CD14-positive monocyte (primary cell): Measurements from ENCODE around the gene TBC1D32. TPM values are rescaled to one million over a fixed set of nuclear protein-coding genes. Genes with fewer than 3 reads are reported as not detected.

Source experiments
- DNase-seq, 3 donors: peaks; one replicate each; pipeline ENCODE4 v3.0.0-alpha.2; 2011 to 2022
- H2AFZ ChIP-seq: 2 replicates; pipeline ENCODE4 v1.6.0; 2012; ENCODE audit warnings: mild to moderate bottlenecking, low read depth, low read length, inconsistent platforms; ENCODE audit not compliant: insufficient read depth, poor library complexity, severe bottlenecking
- H3K27ac ChIP-seq, 2 donors: 1 replicate in 1 of 2; 2 replicates in 1 of 2; pipeline ENCODE4 v1.5.1; 2012 to 2013; ENCODE audit warnings: low read length in 2 of 2, control low read depth in 1 of 2, inconsistent platforms in 1 of 2, low read depth in 1 of 2, mild to moderate bottlenecking in 1 of 2
- H3K27me3 ChIP-seq, 2 donors: one replicate each; pipeline versions ENCODE4 v1.6.0 to v1.6.1; 2011 to 2013; ENCODE audit warnings: low read length in 2 of 2; ENCODE audit not compliant: control insufficient read depth in 2 of 2, insufficient read depth in 2 of 2
- H3K36me3 ChIP-seq, 2 donors: replicated peaks in 1 of 2; 1 replicate in 1 of 2; 2 replicates in 1 of 2; pipeline versions ENCODE4 v1.5.1 to v1.6.1; 2012 to 2013; ENCODE audit warnings: low read length in 2 of 2, control low read depth in 1 of 2, inconsistent platforms in 1 of 2, mild to moderate bottlenecking in 1 of 2; ENCODE audit not compliant: insufficient read depth in 2 of 2, control insufficient read depth in 1 of 2
- H3K4me1 ChIP-seq, 2 donors: 1 replicate in 1 of 2; 2 replicates in 1 of 2; pipeline versions ENCODE4 v1.5.1 to v1.6.1; 2012 to 2013; ENCODE audit warnings: low read length in 2 of 2, control low read depth in 1 of 2, inconsistent platforms in 1 of 2, mild to moderate bottlenecking in 1 of 2, moderate library complexity in 1 of 2; ENCODE audit not compliant: insufficient read depth in 2 of 2, control insufficient read depth in 1 of 2
- H3K4me2 ChIP-seq: replicated peaks from 2 replicates; pipeline ENCODE3; 2012; ENCODE audit warnings: low read length, moderate library complexity, mild to moderate bottlenecking; ENCODE audit not compliant: poor library complexity, severe bottlenecking; ENCODE audit errors: extremely low read depth
- H3K4me3 ChIP-seq, 3 experiments: fragments of 200-600 bp in 1 of 3; sonication (generic) in 1 of 3; replicated peaks in 1 of 3; 1 replicate in 2 of 3; 2 replicates in 1 of 3; pipeline ENCODE4 v1.5.1; 2011 to 2013; ENCODE audit warnings: low read length in 3 of 3, mild to moderate bottlenecking in 3 of 3, control low read depth in 2 of 3, low read depth in 2 of 3, inconsistent platforms in 1 of 3, moderate library complexity in 1 of 3
- H3K79me2 ChIP-seq: 2 replicates; pipeline ENCODE4 v1.6.0; 2012; ENCODE audit warnings: mild to moderate bottlenecking, control low read depth, inconsistent platforms, low read length, moderate library complexity; ENCODE audit not compliant: insufficient read depth
- H3K9ac ChIP-seq: 2 replicates; pipeline ENCODE4 v1.6.0; 2017; ENCODE audit warnings: low read length, mild to moderate bottlenecking; ENCODE audit not compliant: insufficient read depth, poor library complexity, severe bottlenecking
- H3K9me3 ChIP-seq, 2 donors: replicated peaks in 1 of 2; 1 replicate in 1 of 2; 2 replicates in 1 of 2; pipeline versions ENCODE4 v1.5.1 to v1.6.1; 2012 to 2013; ENCODE audit warnings: low read length in 2 of 2, control low read depth in 1 of 2; ENCODE audit not compliant: control insufficient read depth in 1 of 2, insufficient read depth in 1 of 2
- H4K20me1 ChIP-seq: 2 replicates; pipeline ENCODE4 v1.6.0; 2012; ENCODE audit warnings: mild to moderate bottlenecking, low read length, control low read depth, moderate library complexity; ENCODE audit not compliant: insufficient read depth
- H3K27ac Mint-ChIP-seq, 7 donors: one replicate each; pipeline ENCODE4 v1.8.0; 2020; ENCODE audit warnings: mild to moderate bottlenecking in 7 of 7, mixed read lengths in 7 of 7, moderate library complexity in 6 of 7, inconsistent platforms in 2 of 7
- H3K27me3 Mint-ChIP-seq, 3 donors: one replicate each; pipeline ENCODE4 v1.8.0; 2021 to 2022; ENCODE audit warnings: low read depth in 3 of 3, mild to moderate bottlenecking in 3 of 3, mixed read lengths in 3 of 3, moderate library complexity in 3 of 3, inconsistent platforms in 1 of 3
- H3K36me3 Mint-ChIP-seq, 2 donors: one replicate each; pipeline ENCODE4 v1.8.0; 2020; ENCODE audit warnings: mixed read lengths in 2 of 2, inconsistent platforms in 1 of 2, mild to moderate bottlenecking in 1 of 2
- H3K4me1 Mint-ChIP-seq: one replicate; pipeline ENCODE4 v1.8.0; 2020; ENCODE audit warnings: mild to moderate bottlenecking, mixed read lengths
- H3K4me3 Mint-ChIP-seq, 2 donors: one replicate each; pipeline ENCODE4 v1.8.0; 2020; ENCODE audit warnings: mild to moderate bottlenecking in 2 of 2, mixed read lengths in 2 of 2, moderate library complexity in 1 of 2
- H3K9me3 Mint-ChIP-seq, 7 donors: one replicate each; pipeline ENCODE4 v1.8.0; 2020 to 2022; ENCODE audit warnings: mixed read lengths in 7 of 7, mild to moderate bottlenecking in 6 of 7, moderate library complexity in 6 of 7, inconsistent platforms in 2 of 7
- CTCF ChIP-seq: fragments of 200-600 bp; IDR thresholded peaks from one replicate; pipeline ENCODE4 v1.8.0; 2022; ENCODE audit warnings: antibody characterized with exemption, mild to moderate bottlenecking
- intact Hi-C, 2 donors: fragments of 100-400 bp; cut with micrococcal nuclease; formaldehyde crosslinking; loops; one replicate each; pipeline versions ENCODE4 v1.15.0 to v1.15.1; 2023
- polyA plus RNA-seq, 3 donors: library from polyadenylated mRNA; depleted of rRNA in 1 of 3; unstranded in 2 of 3; stranded (reverse) in 1 of 3; fragments of 300-500 nt in 2 of 3; fragments of >200 nt in 1 of 3; fragmentation: Illumina TruSeq in 2 of 3; gene quantifications; 1 replicate in 2 of 3; 2 replicates in 1 of 3; pipeline ENCODE4 v1.2.3, GENCODE V29; 2012 to 2021

TBC1D32 gene
- polyA plus RNA-seq, 3 donors = 0.23 to 0.64 TPM; not detected in 1

- no peaks in the 10 kb centered on the region for H3K79me2 ChIP-seq
- no peaks in the 10 kb centered on the region for H3K4me1 Mint-ChIP-seq
- peaks cover 0 to 4% (median 1%) of the 10 kb centered on the region in 7 donors for H3K9me3 Mint-ChIP-seq
- H3K4me3 Mint-ChIP-seq = no peak overlapping the region
- H3K27ac ChIP-seq = no peak overlapping the region
- no peak overlapping the region for H3K9ac ChIP-seq
- H3K4me3 ChIP-seq = no peak overlapping the region
- H3K27ac Mint-ChIP-seq = no peak overlapping the region
- no peaks in the 10 kb centered on the region for H3K27me3 Mint-ChIP-seq
- H3K9me3 ChIP-seq = no peaks in the 10 kb centered on the region
- no peaks in the 10 kb centered on the region for H3K36me3 Mint-ChIP-seq
- H3K4me1 ChIP-seq = no peaks in the 10 kb centered on the region
- no peak overlapping the region for H3K4me2 ChIP-seq
- TF ChIP-seq CTCF = no peak
- no peaks in the 10 kb centered on the region for H3K36me3 ChIP-seq
- no peaks in the 10 kb centered on the region for H3K27me3 ChIP-seq
- no peaks in the 10 kb centered on the region for H4K20me1 ChIP-seq
- intact Hi-C loops = no loop called here
- no peak for DNase-seq
- H2AFZ ChIP-seq = no peak overlapping the region
These were observed 198.9 kb downstream of the TBC1D32 start for GRCh38 chr6:121135425-121135824.

- H3K9me3 ChIP-seq = no peaks in the 10 kb centered on the region
- intact Hi-C loops = no loop called here
- no peak overlapping the region for H3K27ac Mint-ChIP-seq
- no peak overlapping the region for H3K4me3 Mint-ChIP-seq
- H4K20me1 ChIP-seq = no peaks in the 10 kb centered on the region
- H3K79me2 ChIP-seq = no peaks in the 10 kb centered on the region
- no peaks in the 10 kb centered on the region for H3K4me1 Mint-ChIP-seq
- H3K4me3 ChIP-seq = no peak overlapping the region
- no peak for DNase-seq
- no peak overlapping the region for H2AFZ ChIP-seq
- H3K9me3 Mint-ChIP-seq = peaks cover 0 to 6% (median 2%) of the 10 kb centered on the region in 7 donors
- H3K9ac ChIP-seq = no peak overlapping the region
- no peaks in the 10 kb centered on the region for H3K27me3 Mint-ChIP-seq
- H3K4me1 ChIP-seq = no peaks in the 10 kb centered on the region
- no peak overlapping the region for H3K27ac ChIP-seq
- H3K27me3 ChIP-seq = no peaks in the 10 kb centered on the region
- no peaks in the 10 kb centered on the region for H3K36me3 ChIP-seq
- no peak overlapping the region for H3K4me2 ChIP-seq
- TF ChIP-seq CTCF = no peak
- H3K36me3 Mint-ChIP-seq = no peaks in the 10 kb centered on the region
These were observed 199.4 kb downstream of the TBC1D32 start for GRCh38 chr6:121134922-121135321.
